Fibroblast of pulmonary artery (primary cell): ENCODE measurements around the gene NTRK2.

Experiments
- DNase-seq: peaks from one replicate; pipeline ENCODE4 v3.0.0-alpha.2; 2010; ENCODE audit warnings: low read depth
- H3K4me3 ChIP-seq: replicated peaks from 2 replicates; pipeline ENCODE4 v1.5.1; 2011; ENCODE audit warnings: low read depth, mild to moderate bottlenecking, control low read depth, low read length, moderate library complexity
- TF ChIP-seq, protein P1 (sequence below): IDR thresholded peaks from 2 replicates; pipeline ENCODE4 v1.5.1; 2011; ENCODE audit warnings: mild to moderate bottlenecking, control low read depth, low read length, inconsistent platforms; ENCODE audit errors: missing control alignments

Gene NTRK2

DNA sequence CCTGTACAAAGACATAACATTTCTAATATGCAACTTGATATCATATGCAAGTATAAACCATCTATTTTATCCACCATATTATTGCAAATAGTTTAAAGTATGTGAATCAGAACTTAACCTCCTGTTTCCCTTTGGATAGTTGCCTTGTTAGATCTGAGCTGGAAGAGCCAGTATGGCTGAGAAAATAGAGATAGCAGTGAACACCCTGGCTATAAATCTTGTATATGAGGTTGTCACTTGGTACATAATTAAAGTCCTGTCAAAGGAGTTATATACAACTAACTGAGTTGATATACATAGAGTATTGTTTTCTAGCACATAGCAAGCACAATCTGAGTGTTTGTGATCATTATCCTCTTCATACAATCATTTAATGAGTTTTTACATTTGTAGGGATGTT lies 272.3 kb downstream of the NTRK2 start:
- no peak overlapping the region for H3K4me3 ChIP-seq
- DNase-seq = no peak
- TF ChIP-seq, protein P1, sequence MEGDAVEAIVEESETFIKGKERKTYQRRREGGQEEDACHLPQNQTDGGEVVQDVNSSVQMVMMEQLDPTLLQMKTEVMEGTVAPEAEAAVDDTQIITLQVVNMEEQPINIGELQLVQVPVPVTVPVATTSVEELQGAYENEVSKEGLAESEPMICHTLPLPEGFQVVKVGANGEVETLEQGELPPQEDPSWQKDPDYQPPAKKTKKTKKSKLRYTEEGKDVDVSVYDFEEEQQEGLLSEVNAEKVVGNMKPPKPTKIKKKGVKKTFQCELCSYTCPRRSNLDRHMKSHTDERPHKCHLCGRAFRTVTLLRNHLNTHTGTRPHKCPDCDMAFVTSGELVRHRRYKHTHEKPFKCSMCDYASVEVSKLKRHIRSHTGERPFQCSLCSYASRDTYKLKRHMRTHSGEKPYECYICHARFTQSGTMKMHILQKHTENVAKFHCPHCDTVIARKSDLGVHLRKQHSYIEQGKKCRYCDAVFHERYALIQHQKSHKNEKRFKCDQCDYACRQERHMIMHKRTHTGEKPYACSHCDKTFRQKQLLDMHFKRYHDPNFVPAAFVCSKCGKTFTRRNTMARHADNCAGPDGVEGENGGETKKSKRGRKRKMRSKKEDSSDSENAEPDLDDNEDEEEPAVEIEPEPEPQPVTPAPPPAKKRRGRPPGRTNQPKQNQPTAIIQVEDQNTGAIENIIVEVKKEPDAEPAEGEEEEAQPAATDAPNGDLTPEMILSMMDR = no peak

DNA sequence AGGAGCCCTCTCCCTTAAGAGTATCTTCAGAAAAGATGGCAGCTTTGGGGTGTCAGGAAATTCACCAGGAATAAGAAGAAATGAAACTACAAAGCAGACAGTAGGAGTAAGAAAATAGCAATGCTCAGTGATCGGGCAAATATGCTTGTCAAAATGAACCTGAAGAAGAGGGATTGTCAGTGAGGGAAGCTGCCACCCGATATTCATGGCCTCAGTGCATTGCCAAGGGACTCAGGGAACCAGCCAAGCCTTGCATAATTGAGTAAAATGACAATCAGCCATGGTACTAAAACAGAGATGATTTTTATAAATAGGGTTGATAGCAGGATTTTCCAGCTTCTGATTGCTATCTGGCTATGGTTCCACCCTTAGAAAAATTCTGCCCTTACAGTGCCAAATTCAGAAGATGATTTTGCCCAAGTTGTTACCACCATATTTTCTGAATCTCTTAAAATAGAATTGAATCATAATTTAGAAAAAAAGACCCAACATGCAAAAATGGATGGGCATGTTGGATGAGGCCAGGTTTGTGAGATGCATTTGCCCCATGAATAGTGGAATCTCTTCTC lies 274.0 kb downstream of the NTRK2 start:
- no peak for DNase-seq
- TF ChIP-seq, protein P1 = no peak

DNA sequence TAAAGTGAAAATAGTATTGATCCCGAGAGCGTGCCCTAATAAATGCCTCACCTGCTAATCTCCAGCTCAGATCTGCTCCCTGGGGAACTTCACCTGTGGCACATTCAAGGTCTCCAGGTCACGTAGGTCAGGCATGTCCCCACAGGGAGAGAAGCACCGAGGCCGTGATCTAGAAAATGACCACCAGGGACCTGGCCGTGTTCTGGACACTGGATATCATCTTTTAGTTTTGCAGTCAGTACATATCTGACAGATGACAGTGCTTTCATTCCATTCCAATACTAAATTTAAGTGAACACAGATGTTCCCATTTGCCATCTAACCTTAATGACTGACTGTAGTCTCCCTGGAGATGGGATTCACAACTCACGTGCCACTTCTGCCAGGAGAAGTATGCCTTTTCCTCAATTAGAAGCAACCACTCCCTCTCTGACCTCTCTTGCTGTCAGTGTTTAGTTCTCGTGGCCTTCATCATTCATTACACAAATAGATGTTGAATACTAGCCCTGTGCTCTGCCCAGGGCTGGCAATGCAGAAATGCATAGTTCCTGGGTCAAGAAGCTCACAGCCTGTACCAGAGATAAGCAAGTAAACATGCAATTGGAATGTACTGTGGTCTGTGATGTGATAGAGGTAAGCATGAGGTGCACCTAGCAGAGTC lies 276.5 kb downstream of the NTRK2 start:
- TF ChIP-seq, protein P1 = no peak
- no peak for DNase-seq
- no peak overlapping the region for H3K4me3 ChIP-seq

More for the DNA sequence above, 274.0 kb downstream of the NTRK2 start:
- H3K4me3 ChIP-seq = no peak overlapping the region

DNA sequence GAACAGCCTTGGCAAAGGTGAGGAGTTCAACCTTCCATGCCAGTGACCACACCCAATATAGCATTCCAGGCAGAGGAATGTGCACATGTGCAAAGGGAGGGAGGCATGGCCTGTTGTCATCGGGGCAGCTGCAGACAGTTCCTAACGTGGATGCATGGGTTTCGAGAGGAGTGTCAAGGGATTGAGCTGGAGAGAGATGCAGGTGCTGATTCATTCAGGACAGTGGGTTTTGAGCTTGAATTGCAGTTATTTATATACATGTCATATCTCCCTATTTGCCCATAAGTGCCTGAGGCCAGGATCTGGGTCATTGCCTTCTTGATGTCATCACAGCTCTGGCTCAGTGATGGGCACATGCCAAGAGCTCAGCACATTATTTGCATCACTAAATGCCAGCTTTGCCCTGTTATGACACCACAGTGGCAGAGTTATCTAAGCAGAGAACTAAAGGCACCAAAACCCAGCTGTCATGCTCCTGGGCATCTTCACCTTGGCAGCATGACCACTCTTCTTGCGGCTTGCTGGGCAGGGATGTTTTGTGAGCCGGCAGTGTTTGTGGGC lies 278.0 kb downstream of the NTRK2 start:
- DNase-seq = no peak

DNA sequence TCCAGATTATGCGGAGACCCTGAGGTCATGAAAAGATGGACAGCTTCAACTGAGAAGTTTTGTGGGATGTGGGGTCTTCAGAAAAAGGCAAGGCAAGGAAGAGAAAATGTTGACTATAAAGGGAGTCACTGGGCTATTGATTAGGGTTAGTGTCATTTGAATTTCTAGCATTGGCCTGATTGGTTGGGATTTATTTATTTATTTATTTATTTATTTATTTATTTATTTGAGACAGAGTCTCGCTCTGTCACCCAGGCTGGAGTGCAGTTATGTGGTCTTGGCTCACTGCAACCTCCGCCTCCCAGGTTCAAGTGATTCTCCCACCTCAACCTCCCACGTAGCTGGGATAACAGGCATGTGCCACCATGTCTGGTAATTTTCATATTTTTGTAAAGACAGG lies 279.7 kb downstream of the NTRK2 start:
- H3K4me3 ChIP-seq = no peak overlapping the region
- TF ChIP-seq, protein P1 = no peak
- no peak for DNase-seq

More for the DNA sequence above, 278.0 kb downstream of the NTRK2 start:
- H3K4me3 ChIP-seq = no peak overlapping the region
- TF ChIP-seq, protein P1 = no peak

DNA sequence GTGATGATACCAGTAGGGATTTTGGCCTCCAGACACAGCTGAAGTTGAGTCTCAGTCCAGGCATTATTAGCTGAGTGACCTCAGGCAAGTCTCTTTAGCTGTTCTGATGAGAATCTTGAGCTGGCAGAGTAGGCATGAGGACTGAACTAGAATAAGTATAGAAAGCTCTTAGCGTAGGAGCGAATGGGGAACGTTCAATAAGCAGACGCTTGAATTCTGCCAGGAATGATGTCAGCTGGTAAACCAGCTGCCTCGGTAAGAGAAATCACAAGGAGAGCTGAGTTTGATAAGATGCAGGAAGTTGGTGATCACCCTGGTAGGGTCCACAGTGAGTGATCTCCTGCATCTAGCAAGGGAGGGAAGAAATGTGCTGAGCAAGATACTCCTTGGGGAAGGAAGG lies 280.4 kb downstream of the NTRK2 start:
- TF ChIP-seq, protein P1 = no peak
- DNase-seq = no peak
- H3K4me3 ChIP-seq = no peak overlapping the region
